Cardiac fibroblast (primary cell): ENCODE results near the gene CSMD2.

Experiments
- DNase-seq, 2 donors: peaks; one replicate each; pipeline versions ENCODE4 v3.0.0 to v3.0.0-alpha.2; 2010; ENCODE audit warnings: low read depth in 2 of 2
- H3K4me3 ChIP-seq, 2 donors: replicated peaks in 1 of 2; 1 replicate in 1 of 2; 2 replicates in 1 of 2; pipeline ENCODE4 v1.5.1; 2011; ENCODE audit warnings: low read depth in 2 of 2, low read length in 2 of 2, mild to moderate bottlenecking in 2 of 2, moderate library complexity in 1 of 2
- TF ChIP-seq, protein P1 (sequence below): IDR thresholded peaks from one replicate; pipeline ENCODE4 v1.5.1; 2011; ENCODE audit warnings: low read depth, mild to moderate bottlenecking, low read length, inconsistent platforms

The CSMD2 gene

DNA sequence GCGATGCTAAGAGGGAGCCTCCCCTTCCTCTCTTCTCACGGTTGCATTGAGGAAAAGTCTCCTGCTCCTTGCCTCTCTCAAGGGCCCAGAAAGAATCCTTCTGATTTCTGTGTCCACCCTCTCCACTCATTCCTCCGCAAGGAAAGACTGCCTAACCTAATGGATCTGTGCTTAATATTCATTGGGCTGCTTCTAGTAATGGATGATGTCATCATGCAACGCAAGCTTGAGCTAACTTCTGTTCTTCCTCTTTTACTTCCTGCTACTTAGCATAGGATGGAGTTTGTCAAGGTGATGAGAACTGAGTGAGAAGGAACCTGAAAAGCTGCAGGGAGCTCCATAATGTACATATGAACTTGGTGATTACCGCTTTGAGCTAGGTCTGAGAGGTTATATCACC is 336.4 kb downstream of the CSMD2 start:
- TF ChIP-seq, protein P1, sequence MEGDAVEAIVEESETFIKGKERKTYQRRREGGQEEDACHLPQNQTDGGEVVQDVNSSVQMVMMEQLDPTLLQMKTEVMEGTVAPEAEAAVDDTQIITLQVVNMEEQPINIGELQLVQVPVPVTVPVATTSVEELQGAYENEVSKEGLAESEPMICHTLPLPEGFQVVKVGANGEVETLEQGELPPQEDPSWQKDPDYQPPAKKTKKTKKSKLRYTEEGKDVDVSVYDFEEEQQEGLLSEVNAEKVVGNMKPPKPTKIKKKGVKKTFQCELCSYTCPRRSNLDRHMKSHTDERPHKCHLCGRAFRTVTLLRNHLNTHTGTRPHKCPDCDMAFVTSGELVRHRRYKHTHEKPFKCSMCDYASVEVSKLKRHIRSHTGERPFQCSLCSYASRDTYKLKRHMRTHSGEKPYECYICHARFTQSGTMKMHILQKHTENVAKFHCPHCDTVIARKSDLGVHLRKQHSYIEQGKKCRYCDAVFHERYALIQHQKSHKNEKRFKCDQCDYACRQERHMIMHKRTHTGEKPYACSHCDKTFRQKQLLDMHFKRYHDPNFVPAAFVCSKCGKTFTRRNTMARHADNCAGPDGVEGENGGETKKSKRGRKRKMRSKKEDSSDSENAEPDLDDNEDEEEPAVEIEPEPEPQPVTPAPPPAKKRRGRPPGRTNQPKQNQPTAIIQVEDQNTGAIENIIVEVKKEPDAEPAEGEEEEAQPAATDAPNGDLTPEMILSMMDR: no peak
- DNase-seq: no peak
- H3K4me3 ChIP-seq: no peak overlapping the region

DNA sequence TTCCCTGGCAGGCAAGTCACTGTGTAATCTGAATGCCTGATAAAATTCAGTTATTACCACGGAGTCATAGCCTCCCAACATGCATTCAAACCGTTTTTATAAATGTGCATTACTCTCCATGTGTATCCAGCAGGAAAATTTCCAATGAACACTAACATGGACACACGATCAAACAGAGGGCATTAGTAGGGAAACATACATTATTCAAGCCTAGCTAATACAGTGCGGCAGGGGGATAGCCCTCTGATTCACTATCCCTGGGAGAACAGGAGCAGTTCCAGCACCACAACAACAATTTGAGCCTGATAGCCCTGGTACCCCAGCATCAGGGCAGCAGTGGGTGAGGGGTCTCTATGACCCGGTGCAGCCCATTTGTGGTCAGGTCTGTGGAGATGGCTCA is 337.0 kb downstream of the CSMD2 start:
- TF ChIP-seq, protein P1: no peak
- DNase-seq: no peak
- no peak overlapping the region for H3K4me3 ChIP-seq

DNA sequence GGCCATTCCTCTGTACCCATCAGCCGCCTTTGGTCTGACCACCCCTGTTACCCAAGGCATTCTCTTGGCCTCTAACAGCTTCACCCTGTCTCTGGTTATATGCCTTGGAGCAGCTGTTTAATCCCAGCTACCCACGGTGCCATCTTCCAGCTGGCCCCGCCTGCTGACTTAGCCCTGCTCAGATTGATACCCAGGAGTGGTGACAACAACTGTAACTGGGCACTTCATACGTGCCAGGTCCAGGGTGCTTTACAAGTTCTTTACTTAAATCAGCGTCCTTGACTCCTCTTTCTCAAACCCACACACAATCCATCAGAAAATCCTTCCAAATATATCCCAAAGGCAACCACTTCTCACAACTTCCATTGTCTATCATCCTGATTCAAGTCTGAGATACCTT is 338.3 kb downstream of the CSMD2 start:
- TF ChIP-seq, protein P1: no peak
- no peak for DNase-seq
- no peak overlapping the region for H3K4me3 ChIP-seq

DNA sequence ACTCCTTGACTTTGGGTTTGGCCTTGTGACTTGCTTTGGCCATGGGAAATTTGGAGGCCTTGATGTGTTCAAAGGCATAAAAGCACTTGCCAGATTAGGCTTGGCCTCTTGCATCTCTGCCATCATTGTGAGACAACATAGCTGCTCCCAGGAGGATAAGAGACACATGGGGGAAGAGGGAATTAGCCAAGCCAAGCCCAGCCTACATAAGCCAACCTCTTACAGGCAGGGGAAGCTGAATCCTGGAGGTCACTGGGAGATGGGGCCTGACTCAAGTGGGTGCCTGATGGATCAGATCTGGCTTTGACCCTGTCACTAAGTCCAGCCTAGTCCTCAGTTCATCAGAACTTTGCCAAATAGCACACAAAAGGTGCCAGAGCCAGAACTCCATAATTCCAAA is 338.7 kb downstream of the CSMD2 start:
- TF ChIP-seq, protein P1: no peak
- no peak for DNase-seq
- no peak overlapping the region for H3K4me3 ChIP-seq

DNA sequence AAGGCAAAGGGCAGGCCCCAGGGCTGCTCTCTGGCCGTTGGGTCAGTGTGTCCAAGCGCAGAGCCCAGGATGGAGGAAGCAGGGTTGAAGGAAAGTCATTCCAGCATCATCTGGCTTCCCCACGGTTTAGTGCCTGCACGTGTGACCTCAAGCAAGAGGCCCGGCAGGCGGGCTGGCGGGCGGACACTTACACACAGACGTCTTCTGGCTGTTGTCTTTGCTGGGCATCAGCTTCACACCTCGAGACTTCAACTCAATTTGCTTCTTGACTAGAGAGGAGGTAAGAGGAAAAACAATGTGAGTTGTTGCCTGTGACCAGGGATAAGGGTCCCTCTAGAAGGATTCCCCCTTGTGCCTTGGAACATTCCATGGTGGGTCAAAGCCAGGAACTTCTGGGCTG is 339.5 kb downstream of the CSMD2 start:
- TF ChIP-seq, protein P1: no peak
- DNase-seq: no peak
- no peak overlapping the region for H3K4me3 ChIP-seq

DNA sequence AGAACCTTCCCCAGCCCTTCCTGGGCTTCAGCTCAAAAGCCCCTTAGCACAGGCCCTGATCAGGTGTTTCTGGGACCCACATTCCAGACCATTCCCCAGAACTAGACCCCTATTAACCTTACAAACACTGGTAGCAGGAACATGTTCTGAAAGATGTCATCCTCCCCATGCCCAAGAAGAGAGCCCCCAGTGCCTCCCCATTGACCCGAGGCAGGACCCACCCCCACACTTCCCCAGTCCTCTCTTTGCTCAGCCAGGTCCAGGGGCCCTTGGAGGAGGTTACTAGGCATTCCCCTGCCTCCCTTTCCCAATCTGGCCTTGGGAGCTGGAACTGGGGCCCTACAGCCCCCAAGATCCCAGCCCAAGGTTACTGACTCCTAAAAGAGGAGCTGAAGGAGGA is 340.1 kb downstream of the CSMD2 start:
- no peak overlapping the region for H3K4me3 ChIP-seq
- TF ChIP-seq, protein P1: no peak
- DNase-seq: no peak

DNA sequence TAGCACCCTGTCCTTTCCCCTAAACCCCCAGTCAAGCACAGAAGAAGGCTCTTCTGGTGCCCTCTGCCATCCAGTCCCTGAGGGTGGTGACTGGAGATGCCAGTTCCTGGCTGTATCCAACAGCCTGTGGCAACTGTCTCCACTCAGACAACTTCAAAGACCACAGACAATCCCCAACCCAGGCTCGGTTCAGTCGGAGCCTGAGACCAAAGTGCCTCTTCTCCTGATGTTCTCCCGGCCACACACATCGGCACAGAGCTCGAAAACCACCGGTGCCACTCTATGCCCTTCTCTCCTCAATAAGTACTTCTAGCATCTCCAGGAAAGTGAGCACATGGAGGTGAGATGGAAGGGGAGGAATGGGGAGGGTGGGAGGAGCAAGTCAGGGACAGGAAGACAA is 340.7 kb downstream of the CSMD2 start:
- DNase-seq: no peak
- TF ChIP-seq, protein P1: no peak
- no peak overlapping the region for H3K4me3 ChIP-seq
